GM10248 (cell line): ENCODE results near the gene B4GALNT3.

Experiments used
- CTCF ChIA-PET: fragments of 300-600 bp; sonication (Branson Sonifier 250); formaldehyde crosslinking; extraction: SDS; loops from one replicate; lab custom pipeline; 2021; ENCODE audit warnings: antibody characterized with exemption; lab: Yijun Ruan, JAX
- POLR2A ChIA-PET: fragments of 350-650 bp; sonication (Branson Sonifier 250); formaldehyde crosslinking; extraction: SDS; loops from one replicate; lab custom pipeline; 2020; ENCODE audit warnings: antibody characterized with exemption; lab: Yijun Ruan, JAX
- DNase-seq: peaks from one replicate; pipeline ENCODE4 v3.0.0; 2012; ENCODE audit errors: extremely low spot score
- CTCF ChIP-seq: IDR thresholded peaks from 2 replicates; pipeline ENCODE4 v1.5.1; 2012; ENCODE audit warnings: mild to moderate bottlenecking, low read depth; ENCODE audit errors: extremely low read depth, missing control alignments, control extremely low read depth

The B4GALNT3 gene

GRCh38 chr12:526089-526488 lies 66.3 kb downstream of the B4GALNT3 start:
- ChIA-PET CTCF (no interaction called here), POLR2A (no interaction called here)
- TF ChIP-seq CTCF, result no peak
- DNase-seq, result no peak

- DNase-seq, result no peak
- ChIA-PET CTCF (interaction anchor here (1.0 to 1.6 kb wide), 2 partner anchors 9 to 423 kb away, joined by 3 to 4 read pairs; partner anchors contain the start of gene RAD52), POLR2A (no interaction called here)
- no peak for TF ChIP-seq CTCF
These were observed 67.5 kb downstream of the B4GALNT3 start for GRCh38 chr12:527241-527640.

GRCh38 chr12:527729-528128 lies 68.0 kb downstream of the B4GALNT3 start:
- no peak for TF ChIP-seq CTCF
- DNase-seq, result no peak
- CTCF ChIA-PET, result interaction anchor here (1.0 to 1.6 kb wide), 3 partner anchors 9 to 422 kb away, joined by 3 to 4 read pairs (median 4); partner anchors contain the start of gene RAD52
- POLR2A ChIA-PET, result no interaction called here

GRCh38 chr12:530308-530707 lies 70.6 kb downstream of the B4GALNT3 start:
- ChIA-PET CTCF (interaction anchor here (1.0 to 2.5 kb wide), 2 partner anchors 9 to 77 kb away, joined by 5 to 11 read pairs; no protein-coding TSS in a partner anchor), POLR2A (no interaction called here)
- no peak for TF ChIP-seq CTCF
- DNase-seq, result no peak

GRCh38 chr12:530821-531220 lies 71.1 kb downstream of the B4GALNT3 start:
- DNase-seq, result no peak
- ChIA-PET POLR2A (no interaction called here), CTCF (interaction anchor here (1.0 to 2.5 kb wide), 2 partner anchors 10 to 77 kb away, joined by 5 to 11 read pairs; no protein-coding TSS in a partner anchor)
- no peak for TF ChIP-seq CTCF

- no peak for TF ChIP-seq CTCF
- CTCF ChIA-PET, result interaction anchor here (0.8 to 2.5 kb wide), 6 partner anchors 12 to 263 kb away, joined by 3 to 11 read pairs (median 6); no protein-coding TSS in a partner anchor
- POLR2A ChIA-PET, result no interaction called here
- no peak for DNase-seq
These were observed 72.3 kb downstream of the B4GALNT3 start for GRCh38 chr12:531951-532585.
